Measurements from ENCODE around the gene NCKAP5.

Gene NCKAP5

GRCh38 chr2:133364636-133365035 lies 203.6 kb downstream of the NCKAP5 start:
- no peak overlapping the region for H3K4me3 ChIP-seq (ENCODE audit: control insufficient read depth, low read depth, low read length)
- TF ChIP-seq, protein P1, sequence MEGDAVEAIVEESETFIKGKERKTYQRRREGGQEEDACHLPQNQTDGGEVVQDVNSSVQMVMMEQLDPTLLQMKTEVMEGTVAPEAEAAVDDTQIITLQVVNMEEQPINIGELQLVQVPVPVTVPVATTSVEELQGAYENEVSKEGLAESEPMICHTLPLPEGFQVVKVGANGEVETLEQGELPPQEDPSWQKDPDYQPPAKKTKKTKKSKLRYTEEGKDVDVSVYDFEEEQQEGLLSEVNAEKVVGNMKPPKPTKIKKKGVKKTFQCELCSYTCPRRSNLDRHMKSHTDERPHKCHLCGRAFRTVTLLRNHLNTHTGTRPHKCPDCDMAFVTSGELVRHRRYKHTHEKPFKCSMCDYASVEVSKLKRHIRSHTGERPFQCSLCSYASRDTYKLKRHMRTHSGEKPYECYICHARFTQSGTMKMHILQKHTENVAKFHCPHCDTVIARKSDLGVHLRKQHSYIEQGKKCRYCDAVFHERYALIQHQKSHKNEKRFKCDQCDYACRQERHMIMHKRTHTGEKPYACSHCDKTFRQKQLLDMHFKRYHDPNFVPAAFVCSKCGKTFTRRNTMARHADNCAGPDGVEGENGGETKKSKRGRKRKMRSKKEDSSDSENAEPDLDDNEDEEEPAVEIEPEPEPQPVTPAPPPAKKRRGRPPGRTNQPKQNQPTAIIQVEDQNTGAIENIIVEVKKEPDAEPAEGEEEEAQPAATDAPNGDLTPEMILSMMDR (IDR thresholded peaks at IDR 0.05; ENCODE audit: control insufficient read depth, insufficient read depth, low read depth, low read length, missing control alignments), result no peak
- no peak for DNase-seq (ENCODE audit: low read depth)

DNA sequence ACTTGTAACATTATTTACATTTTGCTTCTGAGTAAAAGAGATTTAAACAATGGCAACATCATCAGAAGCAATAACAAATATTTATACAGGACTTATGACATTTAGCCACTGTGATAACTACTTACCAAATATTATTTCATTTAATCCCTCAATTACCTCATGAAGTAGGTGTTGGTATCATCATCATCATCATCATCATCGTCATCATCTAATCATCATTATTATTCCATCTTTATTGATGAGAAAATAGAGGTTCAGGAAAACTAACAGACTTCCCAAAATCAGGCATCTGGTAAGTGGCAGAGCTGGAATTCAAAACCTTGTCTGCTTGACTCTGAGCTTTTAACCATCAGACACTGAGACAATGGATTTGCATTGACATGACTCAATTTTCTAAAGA lies 204.4 kb downstream of the NCKAP5 start:
- no peak for DNase-seq (ENCODE audit: low read depth)
- TF ChIP-seq, protein P1 (IDR thresholded peaks at IDR 0.05; ENCODE audit: control insufficient read depth, insufficient read depth, low read depth, low read length, missing control alignments), result no peak
- H3K4me3 ChIP-seq (ENCODE audit: control insufficient read depth, low read depth, low read length), result no peak overlapping the region

DNA sequence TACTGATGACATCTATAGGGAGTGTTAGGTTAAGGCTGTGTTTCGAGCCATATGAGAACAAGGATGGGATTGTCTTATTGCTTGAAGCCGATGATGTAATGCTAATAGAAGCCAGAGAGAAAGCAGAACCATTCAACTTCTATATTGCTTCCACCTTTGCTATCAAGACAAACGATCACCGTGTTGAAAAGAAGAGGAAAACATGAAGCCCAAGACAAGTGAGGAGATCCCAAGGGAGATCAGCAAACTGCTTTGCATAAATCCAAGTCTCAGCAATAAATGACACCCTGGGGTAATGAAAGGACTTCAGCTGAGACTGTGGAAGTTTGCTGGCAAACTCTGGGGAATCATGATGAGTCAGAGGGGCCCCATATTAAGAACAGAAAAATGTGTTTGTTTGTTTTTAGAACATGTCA lies 206.2 kb downstream of the NCKAP5 start:
- no peak overlapping the region for H3K4me3 ChIP-seq (ENCODE audit: control insufficient read depth, low read depth, low read length)
- no peak for DNase-seq (ENCODE audit: low read depth)
- TF ChIP-seq, protein P1 (IDR thresholded peaks at IDR 0.05; ENCODE audit: control insufficient read depth, insufficient read depth, low read depth, low read length, missing control alignments), result no peak

GRCh38 chr2:133360882-133361281 lies 207.4 kb downstream of the NCKAP5 start:
- TF ChIP-seq, protein P1 (IDR thresholded peaks at IDR 0.05; ENCODE audit: control insufficient read depth, insufficient read depth, low read depth, low read length, missing control alignments), result no peak
- no peak for DNase-seq (ENCODE audit: low read depth)
- H3K4me3 ChIP-seq (ENCODE audit: control insufficient read depth, low read depth, low read length), result no peak overlapping the region

GRCh38 chr2:133360190-133360589 lies 208.1 kb downstream of the NCKAP5 start:
- TF ChIP-seq, protein P1 (IDR thresholded peaks at IDR 0.05; ENCODE audit: control insufficient read depth, insufficient read depth, low read depth, low read length, missing control alignments), result no peak
- H3K4me3 ChIP-seq (ENCODE audit: control insufficient read depth, low read depth, low read length), result no peak overlapping the region
- DNase-seq (ENCODE audit: low read depth), result no peak

DNA sequence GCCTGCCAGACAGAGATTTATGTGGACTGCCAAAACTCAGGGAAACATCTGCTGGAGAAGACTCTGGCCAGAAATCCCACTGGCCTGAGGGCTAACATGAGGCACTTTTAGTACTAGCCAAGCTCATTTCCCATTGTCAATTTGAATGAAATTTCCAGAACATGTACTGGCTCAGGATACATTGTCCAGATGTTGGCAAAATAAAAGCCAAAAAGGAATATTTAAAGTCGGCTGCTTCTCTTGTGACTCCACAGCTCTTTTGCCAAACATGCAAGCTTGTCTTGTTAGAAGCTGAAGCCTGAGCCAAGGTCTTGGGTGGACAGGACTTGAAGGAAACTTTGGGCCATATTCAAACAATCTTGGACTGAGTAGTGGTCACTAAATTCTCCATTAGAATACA lies 215.5 kb downstream of the NCKAP5 start:
- TF ChIP-seq, protein P1 (IDR thresholded peaks at IDR 0.05; ENCODE audit: control insufficient read depth, insufficient read depth, low read depth, low read length, missing control alignments), result no peak
- no peak overlapping the region for H3K4me3 ChIP-seq (ENCODE audit: control insufficient read depth, low read depth, low read length)
- no peak for DNase-seq (ENCODE audit: low read depth)

GRCh38 chr2:133346654-133347053 lies 221.6 kb downstream of the NCKAP5 start:
- H3K4me3 ChIP-seq (ENCODE audit: control insufficient read depth, low read depth, low read length), result no peak overlapping the region
- peak; percentile 78 for DNase-seq (ENCODE audit: low read depth)
- TF ChIP-seq, protein P1 (IDR thresholded peaks at IDR 0.05; ENCODE audit: control insufficient read depth, insufficient read depth, low read depth, low read length, missing control alignments), result no peak
